SH-SY5Y (cell line): Measurements from ENCODE around the gene PARD3.

Experiments used
- GATA2 ChIP-seq: IDR thresholded peaks from 2 replicates; pipeline ENCODE4 v1.6.1; 2011; ENCODE audit warnings: mild to moderate bottlenecking, low read depth, low read length
- GATA3 ChIP-seq: IDR thresholded peaks from 2 replicates; pipeline ENCODE4 v1.6.1; 2011; ENCODE audit warnings: low read depth, mild to moderate bottlenecking, low read length, moderate library complexity

The PARD3 gene

GRCh38 chr10:34314457-34314856, 500.6 kb downstream of the PARD3 start:
- no peak for TF ChIP-seq GATA2
- no peak for TF ChIP-seq GATA3

GRCh38 chr10:34313888-34314287, 501.2 kb downstream of the PARD3 start:
- no peak for TF ChIP-seq GATA3
- TF ChIP-seq GATA2: no peak

DNA sequence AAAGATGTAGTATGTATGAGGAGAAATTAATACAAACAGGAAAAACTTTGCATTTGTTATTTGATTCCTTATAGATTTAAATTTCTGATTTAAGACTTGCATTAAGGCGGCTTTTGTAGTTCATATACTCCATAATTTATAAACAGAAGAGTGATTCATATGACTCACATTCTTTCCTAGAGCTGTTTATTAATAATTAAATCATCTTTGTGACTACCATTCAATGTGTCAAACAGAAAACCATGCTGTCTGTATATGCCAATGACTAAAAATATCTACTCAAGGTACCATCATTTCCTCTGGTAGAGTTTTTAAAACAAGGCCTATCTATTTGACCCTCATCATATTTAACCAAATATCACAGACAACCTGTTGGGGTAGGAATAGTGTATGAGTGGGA, 501.7 kb downstream of the PARD3 start:
- no peak for TF ChIP-seq GATA3
- TF ChIP-seq GATA2: no peak

GRCh38 chr10:34311679-34312078, 503.4 kb downstream of the PARD3 start:
- TF ChIP-seq GATA2 (no peak), GATA3 (no peak)

DNA sequence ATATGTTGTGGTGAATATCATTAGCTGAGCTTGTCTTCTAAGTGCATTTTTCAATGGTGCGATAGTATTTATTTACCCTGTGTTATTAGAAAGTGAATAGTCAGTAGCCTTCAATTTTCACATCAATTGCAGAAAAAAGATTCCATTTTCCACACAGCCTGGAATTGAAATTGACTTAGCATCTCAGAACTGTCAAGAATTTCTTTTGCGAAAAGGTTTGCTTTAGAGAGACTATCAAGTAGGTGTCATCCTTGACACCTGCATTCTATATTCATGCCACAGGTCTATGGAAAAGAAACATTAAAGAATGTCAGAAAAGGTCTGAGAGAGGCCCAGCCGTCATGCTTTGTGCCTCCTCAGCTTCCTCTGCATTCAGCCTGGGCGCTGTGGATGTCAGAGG, 504.9 kb downstream of the PARD3 start:
- TF ChIP-seq GATA2 (no peak), GATA3 (no peak)

- TF ChIP-seq GATA3 (no peak), GATA2 (no peak)
These were observed 509.9 kb downstream of the PARD3 start for GRCh38 chr10:34305189-34305588.

DNA sequence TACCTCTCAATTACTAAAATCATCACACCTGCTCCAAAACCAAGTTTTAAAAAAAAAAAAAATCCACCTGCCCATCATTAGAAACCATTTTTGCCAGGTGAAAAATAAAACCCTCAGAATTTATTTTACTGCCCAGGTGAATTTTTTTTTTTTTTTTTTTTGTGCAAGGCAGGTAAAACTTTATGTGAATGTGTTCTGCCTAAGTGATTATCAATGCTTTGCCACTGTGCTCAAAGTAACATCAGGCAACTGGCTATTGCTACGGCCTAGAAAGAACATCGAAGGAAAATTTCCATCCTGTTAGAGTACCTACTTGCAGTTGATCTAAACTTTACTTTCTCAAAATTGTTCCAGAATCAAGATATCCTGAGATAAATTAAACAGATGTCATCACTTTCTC, 512.1 kb downstream of the PARD3 start:
- TF ChIP-seq GATA2: no peak
- no peak for TF ChIP-seq GATA3

- TF ChIP-seq GATA2 (no peak), GATA3 (no peak)
These were observed 515.9 kb downstream of the PARD3 start for GRCh38 chr10:34299105-34299611.

- no peak for TF ChIP-seq GATA3
- no peak for TF ChIP-seq GATA2
These were observed 516.7 kb downstream of the PARD3 start for GRCh38 chr10:34298346-34298818.

DNA sequence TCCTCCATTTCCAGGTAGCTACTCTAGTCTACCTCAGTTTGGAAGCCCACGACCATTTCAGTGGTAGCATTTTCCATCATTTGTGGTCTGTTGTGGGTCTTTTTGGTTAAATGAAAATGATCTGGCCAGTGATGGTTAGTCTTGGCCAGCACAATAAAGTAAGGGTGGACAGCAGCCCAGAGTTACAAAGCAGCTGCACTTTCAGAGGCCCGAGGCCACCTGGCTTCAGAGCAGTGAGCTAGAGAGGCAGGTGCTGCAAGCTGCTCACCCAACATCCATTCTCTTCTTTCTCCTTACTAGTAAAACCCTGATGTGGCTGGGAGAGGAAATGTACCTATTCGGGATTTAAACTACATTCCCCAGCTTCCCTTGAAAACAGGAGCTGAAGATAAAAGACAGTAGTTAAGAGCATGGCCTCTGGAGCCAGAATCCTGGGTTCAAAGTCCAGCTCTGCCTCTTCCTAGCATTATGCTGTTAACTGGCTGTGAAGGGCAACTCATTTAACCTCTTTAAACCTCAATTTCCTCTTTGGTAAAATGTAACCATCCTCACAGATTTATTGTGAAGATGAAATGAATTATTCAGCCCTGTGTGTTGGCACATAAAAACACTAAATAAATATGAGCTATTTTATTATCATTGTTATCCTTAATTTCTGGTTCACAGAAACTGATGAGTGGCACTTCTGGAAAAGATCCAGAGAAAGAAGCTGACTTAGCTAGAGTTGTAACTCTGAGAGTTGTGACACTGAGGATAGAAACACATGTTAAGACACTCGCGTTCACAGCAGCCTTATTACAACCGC, 517.4 kb downstream of the PARD3 start:
- TF ChIP-seq GATA2 (no peak), GATA3 (no peak)

DNA sequence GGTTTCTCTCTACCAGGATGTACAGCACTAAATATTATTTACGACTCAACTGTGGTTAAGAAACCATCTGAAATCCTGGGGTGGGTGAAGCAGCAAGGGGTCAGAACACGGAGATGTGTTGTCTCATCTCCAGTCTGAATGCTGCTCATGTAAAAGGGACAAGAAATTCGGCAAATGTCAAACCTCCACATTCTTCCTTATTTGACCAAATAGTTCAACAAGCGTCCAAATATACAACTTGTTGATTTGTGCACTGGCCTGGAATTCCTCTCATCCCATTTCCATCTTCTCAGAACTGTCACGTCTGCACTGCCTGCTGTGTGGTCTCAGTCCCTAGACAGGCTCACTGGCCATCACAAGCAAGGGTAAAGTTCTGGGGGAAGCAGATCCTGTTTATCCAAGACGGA, 520.0 kb downstream of the PARD3 start:
- TF ChIP-seq GATA2: no peak
- no peak for TF ChIP-seq GATA3

DNA sequence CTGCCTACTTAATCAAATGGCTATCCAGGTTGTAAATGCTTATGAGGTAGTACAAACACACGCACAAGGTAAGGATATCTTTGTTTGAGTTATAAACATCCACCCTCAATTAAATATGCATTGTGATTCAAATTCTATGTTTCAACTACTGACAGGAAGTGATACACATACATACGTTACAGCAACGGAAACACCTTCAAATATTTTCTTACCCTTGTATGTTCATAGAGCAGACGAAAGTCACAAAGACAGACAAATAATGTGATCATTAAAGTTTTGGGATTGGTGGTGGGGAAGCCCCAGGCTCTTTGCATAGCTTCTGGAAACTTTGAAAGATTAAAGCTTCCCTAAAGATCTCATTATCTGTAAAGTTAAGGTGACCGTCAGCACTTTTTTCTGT, 521.0 kb downstream of the PARD3 start:
- TF ChIP-seq GATA3 (no peak), GATA2 (no peak)

GRCh38 chr10:34292675-34293074, 522.4 kb downstream of the PARD3 start:
- no peak for TF ChIP-seq GATA2
- TF ChIP-seq GATA3: no peak

DNA sequence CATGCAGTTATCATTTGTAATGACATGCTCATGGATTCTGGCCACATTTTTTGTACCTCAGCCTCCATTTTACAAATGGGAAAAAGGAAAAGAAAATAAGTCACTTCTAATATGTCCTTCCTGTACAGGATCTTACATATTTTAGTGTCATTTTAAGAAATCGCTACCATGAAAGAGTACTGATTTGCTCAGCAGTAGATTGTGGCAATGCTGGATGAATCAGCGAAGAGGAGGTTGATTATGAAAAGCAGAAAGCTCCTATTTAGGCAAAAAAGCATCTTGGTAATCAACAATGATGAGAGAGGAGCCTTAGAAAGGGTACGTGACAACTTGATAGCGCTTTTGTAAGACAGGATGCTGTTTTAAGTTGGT, 522.9 kb downstream of the PARD3 start:
- no peak for TF ChIP-seq GATA3
- no peak for TF ChIP-seq GATA2

DNA sequence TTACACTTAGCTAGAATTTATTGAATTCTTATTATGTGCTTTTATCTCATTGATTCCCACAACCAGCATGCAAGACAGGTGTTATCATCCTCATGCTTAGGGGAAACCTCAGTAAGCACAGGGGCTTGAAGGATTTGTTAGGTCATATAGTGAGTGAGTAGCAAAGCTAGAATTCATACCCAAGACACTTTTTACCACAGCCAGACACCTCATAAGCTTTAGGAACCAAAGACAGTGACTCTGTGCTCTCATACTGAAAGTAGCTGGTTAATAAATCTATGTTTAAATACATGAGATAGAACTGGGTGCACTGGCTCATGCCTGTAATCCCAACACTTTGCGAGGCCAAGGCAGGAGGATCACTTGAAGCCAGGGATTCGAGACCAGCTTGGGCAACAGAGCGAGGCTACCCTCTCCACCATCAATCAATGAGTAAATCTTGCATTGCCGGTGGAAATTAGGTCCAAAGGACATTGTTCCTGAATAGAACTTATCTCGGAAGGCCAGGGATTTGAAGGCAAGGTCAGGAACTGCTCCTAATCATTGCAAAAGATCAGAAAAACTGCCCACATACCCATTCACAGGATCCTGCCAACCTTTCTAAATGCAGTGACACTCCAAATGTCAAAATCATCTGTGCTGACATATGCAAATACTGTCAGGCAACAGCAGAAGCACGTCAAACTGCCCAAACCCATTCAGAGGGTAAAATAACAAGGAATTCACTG, 523.5 kb downstream of the PARD3 start:
- no peak for TF ChIP-seq GATA2
- no peak for TF ChIP-seq GATA3
